HL-60/S4 treated with phorbol 12-myristate 13-acetate at 8.2 ng/mL for 4 days and 3 days (cell line): ENCODE measurements around the gene DDRGK1.
"Not testable (repeated sequence)": the region's sequence is repeated elsewhere in the genome, so short reads cannot be mapped to it uniquely, and the experiment has no call there.

Source experiments
- in situ Hi-C: fragments of 300-500 bp; cut with MboI; formaldehyde crosslinking; loops from 2 replicates; pipeline ENCODE4 v1.15.0; 2022; ENCODE audit warnings: low sequenced_read_pairs

Gene DDRGK1

DNA sequence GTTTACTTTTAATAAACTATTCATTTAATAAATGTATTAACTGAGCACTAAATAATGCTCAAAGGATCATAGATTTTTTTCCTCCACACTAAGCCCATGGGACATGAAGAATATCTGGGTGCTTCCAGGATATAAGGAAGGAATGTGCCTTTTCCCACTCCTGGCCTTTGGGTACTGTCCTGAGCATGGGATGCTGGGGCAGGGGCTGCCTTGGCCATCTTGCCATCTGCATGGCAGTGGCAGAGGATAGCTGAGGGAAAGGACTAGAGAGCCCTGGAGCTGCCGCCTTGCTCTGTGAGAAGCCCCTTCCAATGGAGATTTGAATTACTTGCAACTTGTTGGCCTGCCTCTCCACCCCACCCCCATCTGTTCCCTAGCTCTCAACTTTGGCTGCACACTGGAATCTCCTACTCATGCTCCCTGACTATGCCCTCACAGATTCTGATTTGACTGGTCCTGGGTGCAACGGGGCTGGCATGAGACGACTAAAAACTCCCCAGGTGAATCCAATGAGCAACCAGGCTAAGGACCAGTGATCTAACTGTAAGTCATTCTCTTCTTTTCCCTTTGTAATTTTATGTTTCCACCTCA, 15.6 kb downstream of the DDRGK1 start:
- in situ Hi-C loops: no loop called here

DNA sequence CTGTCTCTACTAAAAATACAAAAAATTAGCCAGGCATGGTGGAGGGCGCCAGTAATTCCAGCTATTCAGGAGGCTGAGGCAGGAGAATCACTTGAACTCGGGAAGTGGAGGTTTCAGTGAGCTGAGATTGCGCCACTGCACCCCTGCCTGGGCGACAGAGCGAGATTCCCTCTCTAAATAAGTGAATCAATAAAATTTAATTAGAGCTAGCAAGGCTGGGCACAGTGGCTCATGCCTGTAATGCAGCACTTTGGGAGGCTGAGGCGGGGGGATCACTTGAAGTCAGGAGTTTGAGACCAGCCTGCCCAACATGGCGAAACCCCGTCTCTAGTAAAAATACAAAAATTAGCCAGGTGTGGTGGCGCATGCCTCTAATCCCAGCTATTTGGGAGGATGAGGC, 16.6 kb downstream of the DDRGK1 start:
- in situ Hi-C loops: not testable (repeated sequence)

GRCh38 chr20:3183896-3184612, 20.4 kb downstream of the DDRGK1 start:
- in situ Hi-C loops: no loop called here

DNA sequence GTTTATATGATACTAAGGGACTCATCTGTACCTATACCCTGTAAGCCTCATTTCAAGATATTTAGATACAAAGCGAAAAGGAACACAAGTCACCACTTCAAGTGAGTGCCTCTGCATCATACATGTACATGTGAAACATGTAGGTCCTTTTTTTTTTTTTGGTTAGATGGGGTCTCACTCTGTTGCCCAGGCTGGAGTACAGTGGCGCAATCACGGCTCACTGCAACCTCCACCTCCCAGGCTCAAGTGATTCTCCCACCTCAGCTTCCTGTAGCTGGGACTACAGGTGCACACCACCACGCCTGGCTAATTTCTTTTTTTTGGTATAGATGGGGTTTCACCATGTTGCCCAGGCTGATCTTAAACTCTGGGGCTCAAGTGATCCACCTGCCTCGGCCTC, 22.1 kb downstream of the DDRGK1 start:
- in situ Hi-C loops: not testable (repeated sequence)

- in situ Hi-C loops: no loop called here
These were observed 23.2 kb downstream of the DDRGK1 start for GRCh38 chr20:3181270-3181669.

DNA sequence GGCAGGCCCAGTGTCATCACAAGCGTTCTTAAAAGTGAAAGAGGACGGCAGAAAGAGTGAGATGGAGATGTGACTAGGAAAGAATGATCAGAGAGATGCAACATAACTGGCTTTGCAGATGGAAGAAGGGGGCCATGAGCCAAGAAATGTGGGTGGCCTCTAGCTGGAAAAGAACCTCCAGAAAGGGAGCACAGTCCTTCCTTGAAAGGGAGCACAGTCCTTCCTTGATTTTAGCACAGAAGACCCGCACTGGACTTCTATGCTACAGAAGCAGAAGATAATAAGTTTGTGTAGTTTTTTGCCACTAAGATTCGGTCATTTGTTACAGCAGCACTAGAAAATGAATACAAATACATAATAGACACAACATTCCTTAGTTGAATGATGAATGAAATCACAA, 24.2 kb downstream of the DDRGK1 start:
- in situ Hi-C loops: no loop called here

- in situ Hi-C loops: no loop called here
These were observed 26.6 kb downstream of the DDRGK1 start for GRCh38 chr20:3177746-3178485.

- in situ Hi-C loops: no loop called here
These were observed 29.2 kb downstream of the DDRGK1 start for GRCh38 chr20:3175270-3175669.

DNA sequence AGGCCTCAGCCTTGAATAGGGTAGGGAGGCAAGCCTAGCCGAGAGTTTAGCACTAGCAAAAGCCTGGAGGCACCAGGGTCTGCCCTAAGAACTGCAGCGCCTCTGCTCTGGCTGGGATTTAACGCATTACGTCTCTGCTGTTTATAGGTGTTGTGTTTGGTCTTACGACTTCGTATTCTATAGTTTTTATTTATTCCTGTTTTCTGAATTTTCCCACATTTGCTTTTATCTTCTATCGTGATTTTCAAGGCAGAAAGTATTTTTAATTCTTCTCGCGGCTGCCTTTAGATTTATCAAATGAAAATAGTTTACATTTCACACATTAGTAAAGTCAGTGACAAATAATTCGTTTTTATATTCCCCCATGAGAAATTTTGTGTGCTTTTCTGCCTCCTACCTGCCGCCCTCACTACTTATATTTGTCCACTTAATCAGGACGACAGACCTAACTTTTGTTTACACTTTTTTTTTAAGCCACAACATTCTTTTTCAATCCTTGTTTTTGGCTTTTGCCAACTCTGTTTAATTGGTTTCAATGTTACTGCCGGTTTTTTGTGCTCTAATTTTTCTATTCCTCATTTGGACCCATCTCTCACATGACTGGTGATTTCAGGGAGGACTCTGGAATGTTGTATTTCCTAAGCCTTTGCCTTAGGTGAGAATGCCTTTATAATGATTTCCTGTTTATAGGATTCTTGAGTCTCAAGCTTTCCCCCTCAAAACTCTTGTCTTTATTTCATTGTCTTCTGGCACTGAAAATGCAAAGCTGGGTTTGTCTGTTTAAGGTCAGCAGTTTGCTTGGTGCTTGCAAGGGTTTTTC, 29.8 kb downstream of the DDRGK1 start:
- in situ Hi-C loops: no loop called here

- in situ Hi-C loops: no loop called here
These were observed 30.7 kb downstream of the DDRGK1 start for GRCh38 chr20:3173610-3174441.

GRCh38 chr20:3172933-3173609, 31.4 kb downstream of the DDRGK1 start, which contains the start of gene LZTS3:
TSS of gene LZTS3 (minus strand) at chr20:3173549. CDS start at chr20:3167163, 6,386 bp downstream.
- in situ Hi-C loops: no loop called here

- in situ Hi-C loops: no loop called here
These were observed 32.2 kb downstream of the DDRGK1 start for GRCh38 chr20:3172126-3172932.

DNA sequence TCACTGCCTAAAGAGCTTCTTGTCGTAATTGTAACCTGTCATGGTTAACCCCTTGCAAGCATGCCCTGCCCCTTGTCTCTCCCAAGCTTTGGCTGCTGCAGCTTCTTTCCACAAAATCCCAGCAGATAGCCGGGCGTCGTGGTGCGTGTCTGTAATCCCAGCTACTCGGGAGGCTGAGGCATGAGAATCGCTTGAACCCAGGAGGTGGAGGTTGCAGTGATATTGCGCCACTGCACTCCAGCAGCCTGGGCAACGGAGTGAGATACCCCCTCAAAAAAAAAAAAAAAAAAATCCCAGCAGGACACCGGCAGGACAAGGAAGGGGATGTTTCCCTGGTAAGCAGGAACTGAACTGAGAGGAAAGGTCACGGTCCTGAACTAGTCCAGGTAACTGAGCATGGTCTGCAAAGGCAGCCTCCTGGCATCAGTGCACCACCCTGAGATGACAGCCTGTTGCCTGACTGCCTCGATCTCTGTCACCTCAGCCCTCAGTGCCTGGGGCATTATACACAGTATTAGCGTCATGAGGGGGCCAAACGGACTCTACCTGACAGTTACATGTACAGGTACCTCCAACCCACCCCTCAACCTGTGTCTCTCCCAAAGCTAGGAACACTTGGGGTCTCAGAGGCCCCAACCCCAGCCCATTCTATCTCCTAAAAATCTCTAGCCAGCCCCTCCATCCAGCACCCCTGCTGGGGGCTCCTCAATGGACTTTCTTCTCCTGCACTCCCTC, 32.9 kb downstream of the DDRGK1 start:
- in situ Hi-C loops: no loop called here

DNA sequence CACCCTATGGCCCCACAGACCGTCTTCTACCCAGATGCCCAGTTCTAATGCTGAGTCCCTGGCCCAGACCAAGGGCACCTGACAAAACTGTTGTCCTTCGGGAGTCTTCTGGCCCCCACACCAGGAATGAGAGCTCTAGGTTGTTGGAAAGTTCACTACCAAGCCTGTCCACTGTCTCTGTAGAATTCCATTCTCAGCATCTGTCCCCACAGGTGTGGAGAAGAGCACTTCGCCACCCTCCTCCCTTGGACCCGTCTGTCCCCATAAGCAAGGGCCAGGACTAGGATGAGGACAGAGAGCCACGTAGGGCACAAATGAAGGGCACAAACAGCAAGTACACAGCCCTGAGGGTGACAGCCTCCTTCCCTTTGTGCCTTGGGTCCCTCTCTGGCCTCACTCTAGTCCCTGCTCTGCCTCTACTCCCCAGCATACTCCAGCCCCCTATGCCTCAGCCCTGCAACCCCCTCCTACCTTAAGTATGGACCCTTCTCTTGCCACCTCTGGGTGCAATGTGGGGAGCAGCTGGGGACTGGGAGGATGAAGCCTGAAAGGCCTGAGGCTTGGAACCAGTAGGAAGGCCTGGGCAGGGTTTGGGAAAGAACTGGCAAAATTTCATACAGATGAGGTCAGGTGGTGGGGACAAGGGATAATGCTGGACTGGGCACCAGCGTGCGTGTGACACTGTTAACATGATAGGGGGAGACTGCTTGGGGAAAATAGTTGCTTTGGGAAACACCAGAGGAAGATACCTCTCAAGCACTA, 35.5 kb downstream of the DDRGK1 start:
- in situ Hi-C loops: no loop called here

DNA sequence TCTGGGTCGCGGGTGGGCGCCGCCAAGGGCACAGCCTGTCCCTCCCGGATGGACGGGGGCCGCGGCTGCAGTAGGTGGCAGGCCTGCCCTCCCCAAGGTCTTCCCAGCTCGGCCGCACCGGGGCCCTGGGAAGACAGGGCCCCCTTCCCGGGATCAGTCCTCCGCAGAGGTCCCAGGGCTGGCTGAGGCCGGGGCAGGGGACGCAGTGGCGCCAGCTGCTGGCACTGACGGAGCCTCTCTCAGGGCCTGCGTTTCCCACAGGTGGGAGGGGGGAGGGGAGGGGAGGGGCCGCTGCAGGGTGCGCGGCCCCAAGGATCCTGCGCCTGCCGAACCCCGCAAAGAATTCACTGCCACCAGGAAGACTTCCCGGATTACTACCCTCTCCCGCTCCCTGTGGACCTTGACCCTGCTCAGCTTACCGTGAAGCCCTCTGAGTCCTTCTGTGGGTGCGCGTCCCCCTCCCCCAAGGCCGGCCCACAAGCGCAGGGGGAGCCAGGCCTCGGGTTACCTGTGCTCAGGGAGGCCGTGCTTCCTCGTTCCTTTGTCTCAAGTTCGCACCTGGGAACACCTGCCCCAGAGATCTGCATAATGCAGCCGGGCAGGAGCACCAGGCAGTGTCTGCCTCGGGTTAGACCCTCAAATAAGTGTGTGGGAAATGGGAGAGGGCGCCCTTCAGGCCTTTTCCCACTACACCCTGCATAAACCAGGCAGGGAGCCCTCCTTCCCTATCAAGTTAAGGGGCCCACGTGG, 36.2 kb downstream of the DDRGK1 start:
- in situ Hi-C loops: no loop called here

DNA sequence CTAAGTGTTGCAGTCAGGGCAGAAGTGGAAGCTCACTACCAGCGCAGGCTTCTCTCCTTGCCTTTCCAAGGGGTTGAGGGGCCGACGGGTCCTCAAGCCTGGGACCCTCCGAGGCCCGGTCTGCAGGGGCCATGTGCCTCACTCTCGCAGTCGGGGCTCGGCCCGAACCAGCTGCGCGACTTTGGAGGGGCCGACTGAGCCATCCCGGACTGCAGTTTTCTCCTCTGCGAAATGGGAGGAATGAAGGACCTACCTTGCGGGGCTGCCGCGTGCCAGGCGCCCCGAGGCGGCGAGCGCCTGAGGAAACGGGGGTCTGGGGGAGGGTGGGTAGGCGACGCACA, 36.8 kb downstream of the DDRGK1 start:
- in situ Hi-C loops: no loop called here

DNA sequence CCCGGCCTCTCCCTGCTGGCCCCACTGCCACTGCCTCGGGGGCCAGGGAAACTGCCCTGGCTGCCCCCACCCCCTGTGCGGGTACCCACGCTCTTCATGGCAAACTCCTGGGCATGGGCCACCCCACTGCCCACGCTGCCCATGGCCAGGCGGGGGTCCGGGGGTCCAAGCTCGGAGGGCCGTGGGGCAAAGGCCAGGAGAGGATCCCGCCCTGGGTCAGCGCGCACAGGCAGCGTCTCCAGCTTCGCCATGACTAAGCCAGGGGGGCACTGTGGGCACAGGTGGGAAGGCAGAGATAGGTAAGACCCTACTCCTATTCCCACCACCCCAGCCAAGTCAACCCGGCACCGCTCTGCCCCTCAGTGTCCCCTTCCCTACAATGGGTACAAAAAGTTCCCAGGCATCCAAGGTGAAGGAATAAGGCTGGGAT, 37.6 kb downstream of the DDRGK1 start:
- in situ Hi-C loops: no loop called here
